Gastrocnemius medialis (tissue), 4 donors: ENCODE measurements around the gene WDR20.

Experiments
- POLR2A ChIP-seq, 2 donors: fragments of 450-650 bp; IDR thresholded peaks; one replicate each; pipeline ENCODE4 v1.6.1; 2017; ENCODE audit warnings: antibody characterized with exemption in 2 of 2, mild to moderate bottlenecking in 2 of 2, moderate library complexity in 2 of 2
- TF ChIP-seq, protein P1 (sequence below), 5 experiments: fragments of 450-650 bp in 3 of 5; fragments of 200-600 bp in 2 of 5; sonication (generic) in 2 of 5; IDR thresholded peaks in 4 of 5; conservative IDR thresholded peaks in 1 of 5; 1 replicate in 4 of 5; 2 replicates in 1 of 5; pipeline ENCODE4 v1.5.1; 2016 to 2019; ENCODE audit warnings: antibody characterized with exemption in 5 of 5, mild to moderate bottlenecking in 3 of 5, moderate library complexity in 3 of 5

DNA sequence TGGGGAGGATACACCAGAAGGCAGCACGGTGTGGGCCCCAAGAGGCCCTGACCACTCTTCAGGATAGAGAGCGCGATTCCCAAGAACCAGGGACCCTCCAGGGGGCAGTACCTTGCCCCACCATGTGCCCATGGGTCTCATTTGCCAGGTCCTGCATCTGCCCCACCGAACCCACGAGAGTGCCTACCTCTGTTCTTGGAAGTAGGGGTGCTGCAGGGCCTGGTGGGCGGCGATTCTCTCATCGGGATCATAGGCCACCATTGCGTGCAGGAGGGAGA is 92.6 kb downstream of the WDR20 start:
- TF ChIP-seq, protein P1, sequence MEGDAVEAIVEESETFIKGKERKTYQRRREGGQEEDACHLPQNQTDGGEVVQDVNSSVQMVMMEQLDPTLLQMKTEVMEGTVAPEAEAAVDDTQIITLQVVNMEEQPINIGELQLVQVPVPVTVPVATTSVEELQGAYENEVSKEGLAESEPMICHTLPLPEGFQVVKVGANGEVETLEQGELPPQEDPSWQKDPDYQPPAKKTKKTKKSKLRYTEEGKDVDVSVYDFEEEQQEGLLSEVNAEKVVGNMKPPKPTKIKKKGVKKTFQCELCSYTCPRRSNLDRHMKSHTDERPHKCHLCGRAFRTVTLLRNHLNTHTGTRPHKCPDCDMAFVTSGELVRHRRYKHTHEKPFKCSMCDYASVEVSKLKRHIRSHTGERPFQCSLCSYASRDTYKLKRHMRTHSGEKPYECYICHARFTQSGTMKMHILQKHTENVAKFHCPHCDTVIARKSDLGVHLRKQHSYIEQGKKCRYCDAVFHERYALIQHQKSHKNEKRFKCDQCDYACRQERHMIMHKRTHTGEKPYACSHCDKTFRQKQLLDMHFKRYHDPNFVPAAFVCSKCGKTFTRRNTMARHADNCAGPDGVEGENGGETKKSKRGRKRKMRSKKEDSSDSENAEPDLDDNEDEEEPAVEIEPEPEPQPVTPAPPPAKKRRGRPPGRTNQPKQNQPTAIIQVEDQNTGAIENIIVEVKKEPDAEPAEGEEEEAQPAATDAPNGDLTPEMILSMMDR (IDR thresholded peaks at IDR 0.05 in 4 of 5, conservative IDR thresholded peaks at IDR 0.05 in 1 of 5) = no peak
- TF ChIP-seq POLR2A (IDR thresholded peaks at IDR 0.05) = no peak
